Uterus (tissue), 4 donors: Measurements from ENCODE around the gene CDYL2. TPM values are rescaled to one million over a fixed set of nuclear protein-coding genes. Genes with fewer than 3 reads are reported as not detected.

Experiments used
- DNase-seq, 2 donors: peaks; one replicate each; pipeline ENCODE4 v3.0.0-alpha.2; 2019 to 2020
- H3K27ac ChIP-seq, 2 donors: fragments of 200-600 bp; sonication (generic); 1 replicate in 1 of 2; 2 replicates in 1 of 2; pipeline ENCODE4 v1.5.1; 2016 to 2018
- H3K27me3 ChIP-seq, 2 donors: fragments of 200-600 bp; sonication (generic); one replicate each; pipeline ENCODE4 v1.5.1; 2018 to 2019; ENCODE audit warnings: control low read depth in 1 of 2
- H3K36me3 ChIP-seq, 2 donors: fragments of 200-600 bp; sonication (generic); one replicate each; pipeline ENCODE4 v1.5.1; 2019; ENCODE audit warnings: control low read depth in 1 of 2
- H3K4me1 ChIP-seq, 2 donors: fragments of 200-600 bp; sonication (generic); one replicate each; pipeline ENCODE4 v1.5.1; 2018 to 2019; ENCODE audit warnings: control low read depth in 1 of 2
- H3K4me3 ChIP-seq, 2 donors: fragments of 200-600 bp; sonication (generic); 1 replicate in 1 of 2; 2 replicates in 1 of 2; pipeline ENCODE4 v1.5.1; 2018 to 2019; ENCODE audit warnings: mild to moderate bottlenecking in 1 of 2
- H3K9me3 ChIP-seq, 2 donors: fragments of 200-600 bp; sonication (generic); one replicate each; pipeline ENCODE4 v1.5.1; 2019; ENCODE audit warnings: control low read depth in 1 of 2
- POLR2A ChIP-seq, 2 donors: fragments of 450-650 bp; IDR thresholded peaks; one replicate each; pipeline ENCODE4 v1.6.1; 2016; ENCODE audit warnings: antibody characterized with exemption in 2 of 2, mild to moderate bottlenecking in 1 of 2, moderate library complexity in 1 of 2
- intact Hi-C: fragments of 100-400 bp; cut with DNase I; formaldehyde crosslinking; loops from one replicate; pipeline ENCODE4 v1.15.1; 2023; ENCODE audit warnings: low total_unique reads
- total RNA-seq, 4 donors: library from RNA; depleted of rRNA in 3 of 4; stranded (reverse); fragments of >200 nt in 3 of 4; gene quantifications; one replicate each; pipeline versions ENCODE4 v1.1.0 to v1.2.4, GENCODE V29; 2014 to 2023
- TF ChIP-seq, protein P1 (sequence below), 4 experiments: fragments of 200-600 bp in 2 of 4; fragments of 450-650 bp in 2 of 4; sonication (generic) in 2 of 4; IDR thresholded peaks; one replicate each; pipeline ENCODE4 v1.5.1; 2016 to 2019; ENCODE audit warnings: antibody characterized with exemption in 4 of 4, mild to moderate bottlenecking in 2 of 4, moderate library complexity in 1 of 4
- donor health status: DM: yes; HTN: yes; CAD: no.

CDYL2 gene
- total RNA-seq, 4 donors from 2014 or later: 2.3 to 9.1 (median 5.1) TPM

DNA sequence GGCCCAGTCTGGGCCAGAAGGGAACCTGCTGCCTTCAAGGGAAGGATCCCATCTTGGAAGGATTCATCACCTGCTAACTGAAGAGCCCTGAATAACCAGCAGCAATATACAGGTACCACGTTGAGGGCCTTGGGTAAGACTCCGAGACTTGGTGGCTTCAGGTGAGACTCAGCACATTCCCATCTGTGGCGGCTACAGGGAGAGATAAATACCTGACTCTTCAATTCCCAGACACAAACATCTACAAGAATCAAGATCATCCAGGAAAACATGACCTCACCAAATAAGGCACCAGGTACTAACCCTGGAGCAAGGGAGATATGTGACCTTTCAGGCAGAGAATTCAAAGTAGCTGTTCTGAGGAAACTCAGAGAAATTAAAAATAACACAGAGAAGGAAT lies 164.1 kb downstream of the CDYL2 start:
- H3K27ac ChIP-seq: no peak overlapping the region
- TF ChIP-seq, protein P1, sequence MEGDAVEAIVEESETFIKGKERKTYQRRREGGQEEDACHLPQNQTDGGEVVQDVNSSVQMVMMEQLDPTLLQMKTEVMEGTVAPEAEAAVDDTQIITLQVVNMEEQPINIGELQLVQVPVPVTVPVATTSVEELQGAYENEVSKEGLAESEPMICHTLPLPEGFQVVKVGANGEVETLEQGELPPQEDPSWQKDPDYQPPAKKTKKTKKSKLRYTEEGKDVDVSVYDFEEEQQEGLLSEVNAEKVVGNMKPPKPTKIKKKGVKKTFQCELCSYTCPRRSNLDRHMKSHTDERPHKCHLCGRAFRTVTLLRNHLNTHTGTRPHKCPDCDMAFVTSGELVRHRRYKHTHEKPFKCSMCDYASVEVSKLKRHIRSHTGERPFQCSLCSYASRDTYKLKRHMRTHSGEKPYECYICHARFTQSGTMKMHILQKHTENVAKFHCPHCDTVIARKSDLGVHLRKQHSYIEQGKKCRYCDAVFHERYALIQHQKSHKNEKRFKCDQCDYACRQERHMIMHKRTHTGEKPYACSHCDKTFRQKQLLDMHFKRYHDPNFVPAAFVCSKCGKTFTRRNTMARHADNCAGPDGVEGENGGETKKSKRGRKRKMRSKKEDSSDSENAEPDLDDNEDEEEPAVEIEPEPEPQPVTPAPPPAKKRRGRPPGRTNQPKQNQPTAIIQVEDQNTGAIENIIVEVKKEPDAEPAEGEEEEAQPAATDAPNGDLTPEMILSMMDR (IDR thresholded peaks at IDR 0.05): no peak
- TF ChIP-seq POLR2A (IDR thresholded peaks at IDR 0.05): no peak
- H3K27me3 ChIP-seq: no peaks in the 10 kb centered on the region
- intact Hi-C loops: no loop called here
- no peaks in the 10 kb centered on the region for H3K36me3 ChIP-seq
- no peaks in the 10 kb centered on the region for H3K9me3 ChIP-seq
- H3K4me1 ChIP-seq: no peaks in the 10 kb centered on the region
- H3K4me3 ChIP-seq: no peak overlapping the region
- DNase-seq: no peak

DNA sequence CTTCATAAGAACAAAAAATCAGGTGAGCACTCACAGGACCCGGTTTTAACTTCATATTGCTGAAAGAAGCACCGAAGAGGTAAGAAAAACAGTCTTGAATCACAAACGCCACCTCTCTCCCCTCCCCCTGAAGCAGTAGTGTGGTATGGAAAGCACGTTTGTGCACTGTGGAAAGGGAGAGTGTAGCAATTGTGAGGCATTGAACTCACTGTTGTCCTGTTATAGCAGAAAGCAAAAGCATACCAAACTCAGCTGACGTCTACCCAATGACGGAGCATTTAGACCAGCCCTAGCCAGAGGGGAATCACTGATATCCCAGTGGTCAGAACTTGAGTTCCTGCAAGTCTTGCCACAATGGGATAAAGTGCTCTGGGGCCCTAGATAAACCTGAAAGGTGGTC lies 164.8 kb downstream of the CDYL2 start:
- no peaks in the 10 kb centered on the region for H3K27me3 ChIP-seq
- DNase-seq: no peak
- no peak overlapping the region for H3K4me3 ChIP-seq
- intact Hi-C loops: no loop called here
- TF ChIP-seq POLR2A (IDR thresholded peaks at IDR 0.05): no peak
- TF ChIP-seq, protein P1 (IDR thresholded peaks at IDR 0.05): no peak
- H3K4me1 ChIP-seq: no peaks in the 10 kb centered on the region
- H3K9me3 ChIP-seq: no peaks in the 10 kb centered on the region
- no peaks in the 10 kb centered on the region for H3K36me3 ChIP-seq
- H3K27ac ChIP-seq: no peak overlapping the region

DNA sequence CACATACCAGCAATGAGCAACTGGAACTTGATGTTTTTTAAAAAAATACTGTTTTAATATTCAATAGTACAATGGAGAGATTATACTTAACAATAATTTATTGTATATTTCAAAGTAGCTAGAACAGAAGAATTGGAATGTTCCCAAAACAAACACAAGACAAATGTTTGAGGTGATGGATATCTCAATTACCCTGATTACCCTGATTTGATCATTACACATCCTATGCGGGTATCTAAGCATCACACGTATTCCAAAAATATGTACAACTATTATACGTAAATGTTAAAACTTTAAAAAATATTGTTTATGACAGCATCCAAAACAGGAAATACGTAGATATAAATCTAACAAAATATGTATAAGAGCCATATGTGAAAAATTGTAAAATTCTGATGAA lies 166.8 kb downstream of the CDYL2 start:
- H3K27me3 ChIP-seq: no peaks in the 10 kb centered on the region
- no peak for TF ChIP-seq POLR2A (IDR thresholded peaks at IDR 0.05)
- TF ChIP-seq, protein P1 (IDR thresholded peaks at IDR 0.05): no peak
- no peaks in the 10 kb centered on the region for H3K9me3 ChIP-seq
- DNase-seq: no peak
- no peaks in the 10 kb centered on the region for H3K36me3 ChIP-seq
- H3K4me3 ChIP-seq: no peak overlapping the region
- no peak overlapping the region for H3K27ac ChIP-seq
- intact Hi-C loops: no loop called here
- no peaks in the 10 kb centered on the region for H3K4me1 ChIP-seq

DNA sequence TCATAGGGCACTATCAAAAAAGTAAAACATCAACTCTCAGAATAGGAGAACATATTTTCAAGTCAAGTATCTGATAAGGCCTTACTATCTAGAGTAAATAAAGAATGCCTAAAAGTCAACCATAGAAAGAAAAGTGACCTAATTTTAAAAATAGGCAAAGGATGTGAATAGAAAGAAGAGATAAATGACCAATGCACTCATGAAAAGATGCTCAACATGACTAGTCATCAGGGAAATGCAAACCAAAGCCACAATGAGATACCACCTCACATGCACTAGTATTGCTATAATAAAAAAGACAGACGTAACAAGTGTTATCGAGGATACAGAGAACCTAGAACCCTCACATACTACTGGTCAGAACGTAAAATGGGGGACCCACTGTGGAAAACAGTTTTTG lies 172.8 kb downstream of the CDYL2 start:
- no peak for DNase-seq
- Histone ChIP-seq H3K4me1 (no peaks in the 10 kb centered on the region), H3K36me3 (no peaks in the 10 kb centered on the region), H3K4me3 (no peak overlapping the region), H3K9me3 (no peaks in the 10 kb centered on the region), H3K27ac (no peak overlapping the region), H3K27me3 (no peaks in the 10 kb centered on the region)
- intact Hi-C loops: no loop called here
- no peak for TF ChIP-seq POLR2A (IDR thresholded peaks at IDR 0.05)
- TF ChIP-seq, protein P1 (IDR thresholded peaks at IDR 0.05): no peak

- DNase-seq: no peak
- TF ChIP-seq, protein P1 (IDR thresholded peaks at IDR 0.05): no peak
- TF ChIP-seq POLR2A (IDR thresholded peaks at IDR 0.05): no peak
- Histone ChIP-seq H3K27me3 (no peaks in the 10 kb centered on the region), H3K36me3 (no peaks in the 10 kb centered on the region), H3K4me1 (no peaks in the 10 kb centered on the region), H3K27ac (no peak overlapping the region), H3K9me3 (no peaks in the 10 kb centered on the region), H3K4me3 (no peak overlapping the region)
- intact Hi-C loops: no loop called here
These were observed 176.1 kb downstream of the CDYL2 start for GRCh38 chr16:80628254-80628653.
